WTC11 (cell line): Measurements from ENCODE around the gene STXBP3. TPM values are rescaled to one million over a fixed set of nuclear protein-coding genes. Genes with fewer than 3 reads are reported as not detected.
A peak's percentile ranks its signal among the peaks of the same experiment; 100 is the strongest.

ENCODE experiments used
- ATAC-seq: fragments of 200-7000 bp; cut with Tn5 transposase; 2 replicates; pipeline ENCODE4 v1.10.0; 2021; ENCODE audit warnings: mild to moderate bottlenecking, moderate library complexity
- CTCF ChIA-PET: fragments of 300-600 bp; sonication (Branson Sonifier 250); formaldehyde crosslinking; loops from one replicate; lab custom pipeline; 2021; ENCODE audit warnings: antibody characterized with exemption; lab: Charles Lee
- POLR2A ChIA-PET: fragments of 350-600 bp; sonication (Branson Sonifier 250); formaldehyde crosslinking; loops from one replicate; lab custom pipeline; 2021; ENCODE audit warnings: antibody characterized with exemption; lab: Charles Lee
- DNase-seq: peaks from one replicate; pipeline ENCODE4 v3.0.0; 2021; ENCODE audit warnings: low spot score
- H3K27ac Mint-ChIP-seq: 2 replicates; pipeline ENCODE4 v1.8.0; 2021; ENCODE audit warnings: mixed read lengths
- H3K27me3 Mint-ChIP-seq: 2 replicates; pipeline ENCODE4 v1.8.0; 2021; ENCODE audit warnings: low read depth, mild to moderate bottlenecking, moderate library complexity, mixed read lengths
- H3K36me3 Mint-ChIP-seq: 2 replicates; pipeline ENCODE4 v1.8.0; 2021; ENCODE audit warnings: mixed read lengths
- H3K4me1 Mint-ChIP-seq: 2 replicates; pipeline ENCODE4 v1.8.0; 2022; ENCODE audit warnings: mixed read lengths
- H3K4me3 Mint-ChIP-seq: 2 replicates; pipeline ENCODE4 v1.8.0; 2021; ENCODE audit warnings: mild to moderate bottlenecking, moderate library complexity, mixed read lengths
- H3K9me3 Mint-ChIP-seq: 2 replicates; pipeline ENCODE4 v1.8.0; 2021; ENCODE audit warnings: mixed read lengths
- AR ChIP-seq: fragments of 250-450 bp; sonication (Bioruptor Pico); IDR thresholded peaks from 2 replicates; pipeline ENCODE4 v1.9.0; 2021; ENCODE audit warnings: mild to moderate bottlenecking
- ATF3 ChIP-seq: sonication (generic); formaldehyde crosslinking; conservative IDR thresholded peaks from 2 replicates; pipeline ENCODE4 v1.8.1; 2022; ENCODE audit warnings: mild to moderate bottlenecking, missing genetic modification reagents
- CTCF ChIP-seq: fragments of 200-600 bp; IDR thresholded peaks from 2 replicates; pipeline ENCODE4 v1.8.0; 2022; ENCODE audit warnings: antibody characterized with exemption
- HMGXB4 ChIP-seq: sonication (generic); formaldehyde crosslinking; IDR thresholded peaks from 2 replicates; pipeline ENCODE4 v1.8.1; 2023; ENCODE audit warnings: mild to moderate bottlenecking, moderate library complexity, missing genetic modification reagents
- IRF1 ChIP-seq: sonication (generic); formaldehyde crosslinking; IDR thresholded peaks from 2 replicates; pipeline ENCODE4 v1.8.0; 2023; ENCODE audit warnings: missing genetic modification reagents
- MXD4 ChIP-seq: fragments of 250-450 bp; sonication (Bioruptor Pico); IDR thresholded peaks from 2 replicates; pipeline ENCODE4 v1.8.0; 2021; ENCODE audit warnings: mild to moderate bottlenecking, moderate library complexity, borderline replicate concordance
- MYBL2 ChIP-seq: sonication (generic); formaldehyde crosslinking; IDR thresholded peaks from 2 replicates; pipeline ENCODE4 v1.8.1; 2023; ENCODE audit warnings: mild to moderate bottlenecking, moderate library complexity, missing genetic modification reagents
- NFATC4 ChIP-seq: fragments of 250-450 bp; sonication (Bioruptor Pico); IDR thresholded peaks from 2 replicates; pipeline ENCODE4 v1.9.0; 2021; ENCODE audit warnings: mild to moderate bottlenecking
- NR2C2 ChIP-seq: sonication (generic); formaldehyde crosslinking; IDR thresholded peaks from 2 replicates; pipeline ENCODE4 v1.8.0; 2022; ENCODE audit warnings: mild to moderate bottlenecking, missing genetic modification reagents
- PRDM15 ChIP-seq: sonication (generic); formaldehyde crosslinking; IDR thresholded peaks from 2 replicates; pipeline ENCODE4 v1.8.0; 2022; ENCODE audit warnings: missing genetic modification reagents
- SMAD3 ChIP-seq: sonication (generic); formaldehyde crosslinking; IDR thresholded peaks from 2 replicates; pipeline ENCODE4 v1.8.0; 2022; ENCODE audit warnings: missing genetic modification reagents, mild to moderate bottlenecking, borderline replicate concordance
- TEAD1 ChIP-seq: sonication (generic); formaldehyde crosslinking; IDR thresholded peaks from 2 replicates; pipeline ENCODE4 v1.8.0; 2022; ENCODE audit warnings: mild to moderate bottlenecking, missing genetic modification reagents
- ZBTB21 ChIP-seq: sonication (generic); formaldehyde crosslinking; IDR thresholded peaks from 2 replicates; pipeline ENCODE4 v1.8.1; 2023; ENCODE audit warnings: mild to moderate bottlenecking, missing genetic modification reagents, borderline replicate concordance
- ZNF121 ChIP-seq: sonication (generic); formaldehyde crosslinking; IDR thresholded peaks from 2 replicates; pipeline ENCODE4 v1.8.0; 2023; ENCODE audit warnings: missing genetic modification reagents
- ZNF263 ChIP-seq: sonication (generic); formaldehyde crosslinking; IDR thresholded peaks from 2 replicates; pipeline ENCODE4 v1.8.1; 2022; ENCODE audit warnings: low read depth, mild to moderate bottlenecking, moderate library complexity, missing genetic modification reagents
- ZNF281 ChIP-seq: sonication (generic); formaldehyde crosslinking; IDR thresholded peaks from 2 replicates; pipeline ENCODE4 v1.8.0; 2023; ENCODE audit warnings: mild to moderate bottlenecking, missing genetic modification reagents
- total RNA-seq: library from RNA; stranded (reverse); gene quantifications from 3 replicates; pipeline ENCODE4 v1.2.3, GENCODE V29; 2021

The STXBP3 gene
- total RNA-seq, 1 experiment from 2014 or later: 26.1 TPM

GRCh38 chr1:108847494-108847893 is 101.0 kb downstream of the STXBP3 start:
- CTCF ChIA-PET: no interaction called here
- DNase-seq (no peak), ATAC-seq (no peak)
- POLR2A ChIA-PET: interaction anchor here (0.8 kb wide), 1 partner anchor 253 kb away, joined by 8 read pairs; no protein-coding TSS in a partner anchor
- Mint-ChIP-seq H3K9me3 (no peaks in the 10 kb centered on the region), H3K4me1 (peaks cover 7% of the 10 kb centered on the region), H3K27ac (0 out of 2 replicates have a peak overlapping the region, but pooled peaks have one; percentile 31), H3K36me3 (no peaks in the 10 kb centered on the region), H3K27me3 (no peaks in the 10 kb centered on the region; the same call in 1 of the 2 replicates), H3K4me3 (no peak overlapping the region)
- TF ChIP-seq ZNF121 (CRISPR knock-in tag): no peak
- TF ChIP-seq NFATC4 (CRISPR knock-in tag): no peak
- no peak for TF ChIP-seq TEAD1
- TF ChIP-seq ZBTB21 (CRISPR knock-in tag): no peak
- no peak for TF ChIP-seq MYBL2 (CRISPR knock-in tag)
- TF ChIP-seq NR2C2 (CRISPR knock-in tag): no peak
- TF ChIP-seq ATF3 (CRISPR knock-in tag): no peak
- TF ChIP-seq MXD4 (CRISPR knock-in tag): no peak
- no peak for TF ChIP-seq HMGXB4
- no peak for TF ChIP-seq PRDM15 (CRISPR knock-in tag)
- no peak for TF ChIP-seq CTCF
- no peak for TF ChIP-seq AR (CRISPR knock-in tag)
- TF ChIP-seq SMAD3 (CRISPR knock-in tag): no peak
- TF ChIP-seq IRF1 (CRISPR knock-in tag): no peak
- no peak for TF ChIP-seq ZNF263 (CRISPR knock-in tag)
- no peak for TF ChIP-seq ZNF281 (CRISPR knock-in tag)
